ENCODE data around the gene GPSM1.
A peak's percentile ranks its signal among the peaks of the same experiment; 100 is the strongest.

GPSM1 gene

DNA sequence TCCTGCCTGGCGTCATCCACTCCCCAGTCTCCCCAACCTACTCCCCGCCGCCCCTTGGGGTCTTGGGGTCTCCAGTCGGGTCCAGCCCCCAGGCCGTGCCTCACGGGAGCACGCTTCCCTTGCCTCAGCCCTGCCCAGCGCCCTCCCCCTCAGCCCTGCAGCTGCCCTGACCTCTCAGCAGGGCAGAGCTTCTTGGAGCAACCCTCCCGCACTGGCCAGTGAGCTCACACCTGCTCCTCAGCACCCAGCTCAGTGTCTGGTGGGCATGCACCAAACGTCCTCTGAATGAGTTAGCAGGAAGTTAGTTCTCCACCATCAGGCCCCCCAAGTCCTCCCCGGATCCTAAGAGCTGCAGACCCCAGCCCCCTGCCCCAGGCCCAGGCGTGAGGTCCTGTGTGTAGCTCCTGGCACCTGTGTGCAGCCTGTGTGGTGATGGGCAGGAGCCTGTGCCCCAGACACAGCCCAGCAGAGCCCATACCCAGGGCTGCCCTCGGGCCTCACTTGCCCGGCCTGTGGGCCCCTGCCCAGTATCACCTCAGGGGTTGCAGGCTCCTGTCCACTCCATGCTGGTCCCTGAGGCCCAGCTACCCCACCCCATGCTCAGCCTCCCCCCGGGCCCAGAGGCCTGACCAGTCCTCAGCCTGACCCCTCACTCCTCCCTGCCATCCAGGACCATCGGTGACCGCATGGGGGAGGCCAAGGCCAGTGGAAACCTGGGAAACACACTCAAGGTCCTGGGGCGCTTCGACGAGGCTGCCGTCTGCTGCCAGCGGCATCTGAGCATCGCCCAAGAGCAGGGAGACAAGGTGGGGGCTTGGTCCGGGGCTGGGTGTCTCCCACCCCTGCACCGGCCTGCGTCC is 8.2 kb downstream of the GPSM1 start:
- DNase-seq, result no peak

DNA sequence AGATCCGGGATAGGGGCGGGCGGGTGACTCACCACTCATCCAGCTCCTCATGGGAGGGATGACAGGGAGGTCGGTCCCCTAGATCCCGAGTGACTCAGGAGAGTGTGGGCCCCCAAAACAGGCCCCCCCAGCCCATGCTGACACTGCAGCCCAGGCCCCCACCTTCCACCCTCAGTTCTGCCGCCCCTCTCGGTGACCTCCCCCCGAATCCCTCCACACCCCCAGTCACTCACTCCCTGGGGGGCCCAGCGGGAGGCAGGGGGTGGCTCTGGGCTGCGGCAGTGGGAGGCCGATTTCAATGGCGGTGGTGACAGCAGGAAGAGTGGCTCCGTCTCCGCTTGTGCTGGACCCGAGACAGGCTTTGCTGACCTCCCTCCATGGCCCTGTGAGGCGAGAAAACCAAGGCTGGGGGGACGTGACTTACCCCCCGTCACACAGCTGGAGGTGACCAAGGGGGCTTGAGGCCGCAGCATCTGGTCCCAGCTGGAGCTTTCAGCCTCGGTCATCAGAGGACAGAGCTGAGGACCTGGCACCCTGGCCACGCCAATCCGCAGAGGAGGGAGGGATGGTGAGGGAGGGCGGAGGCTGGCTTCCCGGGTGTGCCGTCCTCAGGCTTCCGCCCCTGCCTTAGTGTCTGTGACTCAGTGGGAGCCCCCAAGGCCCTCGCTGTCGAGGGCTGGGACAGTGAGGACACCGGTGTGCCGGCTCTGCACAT is 9.0 kb downstream of the GPSM1 start:
- DNase-seq, result no peak

DNA sequence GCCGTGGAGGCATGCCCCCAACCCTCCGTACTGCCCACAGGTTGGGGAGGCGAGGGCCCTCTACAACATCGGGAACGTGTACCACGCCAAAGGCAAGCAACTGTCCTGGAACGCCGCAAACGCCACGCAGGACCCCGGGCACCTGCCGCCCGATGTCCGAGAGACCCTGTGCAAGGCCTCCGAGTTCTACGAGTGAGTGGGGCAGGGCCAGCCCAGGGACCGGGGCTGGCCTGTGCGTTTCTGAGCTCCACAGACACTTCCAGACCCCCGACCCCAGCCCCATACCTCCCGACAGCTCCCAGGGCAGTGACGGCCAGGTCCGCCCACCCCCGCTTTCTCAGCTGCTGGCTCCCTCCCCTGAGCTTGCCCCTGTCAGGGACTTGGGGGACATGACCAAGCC is 9.5 kb downstream of the GPSM1 start:
- no peak for DNase-seq

DNA sequence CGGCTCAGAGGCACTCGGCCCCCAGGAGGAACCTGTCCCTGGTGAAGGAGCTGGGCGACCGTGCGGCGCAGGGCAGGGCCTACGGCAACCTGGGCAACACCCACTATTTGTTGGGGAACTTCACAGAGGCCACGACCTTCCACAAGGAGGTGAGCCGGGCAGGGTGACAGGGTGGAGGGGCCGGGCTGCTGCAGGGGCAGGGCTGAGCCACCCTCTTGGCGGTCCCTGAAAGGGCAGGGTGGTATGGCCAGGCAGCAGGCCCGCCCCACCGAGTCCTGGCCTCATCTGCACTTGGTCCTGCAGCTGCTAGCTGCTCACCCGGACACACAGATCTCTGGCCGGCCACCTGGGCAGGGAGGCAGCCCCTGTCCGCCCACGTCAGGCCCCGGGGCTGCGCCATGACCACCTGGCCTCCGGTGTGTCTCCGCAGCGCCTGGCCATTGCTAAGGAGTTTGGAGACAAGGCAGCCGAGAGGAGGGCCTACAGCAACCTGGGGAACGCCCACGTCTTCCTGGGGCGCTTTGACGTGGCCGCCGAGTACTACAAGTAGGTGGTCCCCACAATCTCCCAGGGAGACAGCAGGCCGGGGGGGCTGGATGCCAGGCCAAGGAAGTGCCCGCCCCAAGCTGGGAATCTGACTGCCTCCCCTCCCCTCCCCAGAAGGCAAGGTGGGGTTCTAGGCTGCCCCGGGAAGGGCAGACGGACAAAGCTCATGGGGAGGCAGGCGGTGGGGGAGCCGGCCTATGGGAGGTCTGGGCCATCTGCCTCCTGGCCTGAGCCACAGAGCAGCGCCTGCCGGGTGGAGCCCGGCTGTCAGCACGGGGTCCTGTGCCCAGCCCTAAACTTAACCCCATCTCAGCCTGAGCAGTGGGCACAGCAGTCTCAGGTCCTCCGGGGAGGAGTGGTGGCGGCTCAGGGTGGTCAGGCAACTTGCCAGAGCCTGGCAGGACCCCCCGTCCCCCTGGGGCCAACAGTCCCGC is 10.4 kb downstream of the GPSM1 start:
- no peak for DNase-seq

DNA sequence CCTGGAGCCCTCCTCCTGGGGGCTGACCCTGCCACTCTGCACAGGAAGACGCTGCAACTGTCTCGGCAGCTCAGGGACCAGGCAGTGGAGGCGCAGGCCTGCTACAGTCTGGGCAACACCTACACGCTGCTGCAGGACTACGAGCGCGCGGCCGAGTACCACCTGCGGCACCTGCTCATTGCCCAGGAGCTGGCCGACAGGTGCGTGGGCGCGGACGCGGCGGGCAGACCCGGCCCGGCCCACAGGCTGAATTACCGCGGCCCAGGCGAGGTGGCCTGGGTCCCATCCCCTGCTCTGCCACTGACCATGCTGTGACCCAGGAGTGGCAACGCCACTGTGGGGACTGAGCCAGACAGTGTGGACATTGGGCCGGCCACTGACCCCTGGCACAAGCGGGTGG is 11.2 kb downstream of the GPSM1 start:
- DNase-seq, result no peak

DNA sequence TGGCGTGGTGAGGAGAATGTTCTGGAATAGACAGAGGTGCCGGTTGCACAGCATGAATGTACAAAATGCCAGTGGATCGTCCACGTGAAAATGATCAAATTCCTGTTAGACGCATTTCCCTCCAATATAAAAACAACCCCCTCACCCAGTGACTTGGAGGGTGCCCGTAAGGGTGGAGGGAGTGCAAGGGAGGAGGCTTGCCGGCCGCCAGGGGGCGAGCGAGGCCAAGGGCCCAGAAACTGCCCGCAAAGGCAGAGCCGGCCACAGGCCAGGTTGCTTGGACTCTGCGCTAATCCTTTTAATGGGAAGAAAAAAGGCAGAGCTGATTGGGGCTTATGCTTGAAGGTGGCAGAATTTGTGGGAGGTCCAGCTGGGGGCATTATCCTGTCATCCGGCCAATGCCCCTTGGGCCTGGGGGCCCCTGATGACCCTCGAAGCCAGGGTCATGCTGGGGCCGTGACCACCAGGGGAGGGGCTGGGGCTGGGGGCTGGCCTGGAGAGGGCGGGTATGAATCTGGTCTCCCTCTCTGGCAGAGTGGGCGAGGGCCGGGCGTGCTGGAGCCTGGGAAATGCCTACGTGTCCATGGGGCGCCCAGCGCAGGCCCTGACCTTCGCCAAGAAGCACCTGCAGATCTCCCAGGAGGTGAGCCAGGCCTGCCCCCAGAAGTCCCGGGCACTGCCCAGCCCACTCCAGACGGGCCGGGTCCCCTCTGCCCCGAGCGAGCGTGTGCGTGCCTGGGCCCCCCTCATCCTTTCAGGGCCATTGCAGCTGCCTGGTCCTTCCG is 12.0 kb downstream of the GPSM1 start:
- DNase-seq, result peak; percentile 41

DNA sequence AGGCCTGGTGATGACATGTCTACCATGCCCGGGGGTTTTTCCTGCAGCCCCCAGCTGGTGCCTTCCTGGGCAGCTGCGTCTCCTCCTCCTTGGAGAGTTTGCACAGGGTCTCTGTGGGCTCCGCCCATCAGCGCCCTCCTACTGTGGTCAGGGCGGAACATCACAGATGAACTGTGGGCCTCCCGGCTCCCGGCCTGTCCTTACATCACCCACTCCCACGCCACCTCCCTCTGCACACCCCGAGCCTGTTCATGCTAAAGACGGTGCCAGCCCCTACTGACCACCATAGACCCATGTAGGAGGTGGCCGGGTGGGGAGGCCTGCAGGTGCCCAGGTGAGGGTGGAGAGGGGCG is 12.6 kb downstream of the GPSM1 start:
- DNase-seq, result no peak

DNA sequence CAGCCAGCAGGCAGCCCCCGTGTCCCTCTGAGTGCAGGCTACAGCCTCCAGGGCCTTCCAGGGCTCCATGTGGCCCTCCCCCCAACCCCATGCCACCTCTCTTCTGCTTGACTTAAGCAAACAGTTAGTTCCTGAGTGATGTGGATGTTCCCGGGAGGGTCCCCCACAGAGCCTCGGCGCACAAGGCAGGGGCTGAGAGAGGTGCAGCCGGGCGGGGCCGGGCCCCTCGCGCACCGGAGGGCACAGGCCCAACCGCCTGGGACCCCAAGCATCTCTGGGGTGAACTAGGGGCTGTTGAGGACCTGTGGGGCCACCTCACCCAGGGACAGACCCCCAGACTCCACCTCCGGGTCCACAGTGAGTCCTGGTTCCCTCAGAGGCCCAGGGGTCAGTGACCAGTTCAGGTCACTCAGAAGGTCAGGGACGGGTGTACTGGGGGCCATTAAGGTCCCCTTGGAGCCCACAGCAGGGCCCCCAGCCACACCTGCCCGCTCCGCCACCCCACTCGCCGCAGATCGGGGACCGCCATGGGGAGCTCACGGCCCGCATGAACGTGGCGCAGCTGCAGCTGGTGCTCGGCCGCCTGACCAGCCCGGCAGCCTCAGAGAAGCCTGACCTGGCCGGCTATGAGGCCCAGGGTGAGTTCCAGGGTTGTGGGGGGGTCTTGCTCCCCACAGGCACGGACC is 13.2 kb downstream of the GPSM1 start:
- DNase-seq, result no peak

DNA sequence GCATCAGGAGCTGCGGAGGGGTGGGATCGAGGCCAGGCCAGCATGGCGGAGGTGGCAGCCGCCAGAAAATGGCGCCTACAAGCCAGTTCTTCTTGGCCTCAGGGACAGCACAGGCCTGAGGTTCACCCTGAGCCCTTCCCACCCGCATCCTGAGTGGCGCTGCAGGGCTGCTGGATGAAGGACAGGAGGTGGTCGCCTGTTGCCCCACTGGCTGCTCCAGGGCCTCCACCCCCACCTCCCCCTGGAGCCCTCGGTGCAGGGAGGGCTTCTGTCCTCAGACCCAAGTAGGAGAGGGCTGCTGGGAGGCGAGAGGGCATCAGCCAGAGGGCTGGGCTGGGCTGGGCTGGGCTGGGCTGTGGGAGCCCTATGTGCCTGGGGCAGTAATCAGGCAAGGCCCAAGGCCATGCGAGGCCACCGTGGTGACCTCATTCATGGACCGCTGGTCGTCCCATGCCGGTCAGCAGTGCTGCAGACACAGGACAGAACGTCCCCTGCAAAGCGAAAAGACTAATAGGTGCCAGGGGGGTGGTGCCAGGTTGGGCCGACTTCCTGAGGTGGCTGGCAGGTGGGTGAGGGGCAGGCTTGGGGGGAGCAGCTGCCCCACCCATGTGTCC is 13.8 kb downstream of the GPSM1 start:
- no peak for DNase-seq

DNA sequence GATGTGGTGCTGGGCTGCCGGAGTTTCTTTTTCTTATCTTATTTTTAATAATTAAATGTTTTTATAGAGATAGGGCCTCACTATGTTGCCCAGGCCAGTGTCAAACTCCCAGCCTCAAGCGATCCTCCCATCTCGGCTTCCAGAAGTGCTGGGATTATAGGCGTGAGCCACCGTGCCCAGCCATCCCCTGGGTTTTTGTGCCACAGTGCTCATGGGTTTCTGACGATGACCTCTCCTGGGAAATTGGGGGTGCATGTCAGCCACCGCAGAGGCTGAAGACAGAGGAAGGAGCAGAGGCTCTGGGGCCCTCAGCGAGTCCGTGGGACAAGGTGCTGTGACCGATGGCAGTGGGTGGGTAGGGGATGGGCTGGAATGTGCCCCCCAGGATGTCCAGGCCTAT is 14.4 kb downstream of the GPSM1 start:
- no peak for DNase-seq

DNA sequence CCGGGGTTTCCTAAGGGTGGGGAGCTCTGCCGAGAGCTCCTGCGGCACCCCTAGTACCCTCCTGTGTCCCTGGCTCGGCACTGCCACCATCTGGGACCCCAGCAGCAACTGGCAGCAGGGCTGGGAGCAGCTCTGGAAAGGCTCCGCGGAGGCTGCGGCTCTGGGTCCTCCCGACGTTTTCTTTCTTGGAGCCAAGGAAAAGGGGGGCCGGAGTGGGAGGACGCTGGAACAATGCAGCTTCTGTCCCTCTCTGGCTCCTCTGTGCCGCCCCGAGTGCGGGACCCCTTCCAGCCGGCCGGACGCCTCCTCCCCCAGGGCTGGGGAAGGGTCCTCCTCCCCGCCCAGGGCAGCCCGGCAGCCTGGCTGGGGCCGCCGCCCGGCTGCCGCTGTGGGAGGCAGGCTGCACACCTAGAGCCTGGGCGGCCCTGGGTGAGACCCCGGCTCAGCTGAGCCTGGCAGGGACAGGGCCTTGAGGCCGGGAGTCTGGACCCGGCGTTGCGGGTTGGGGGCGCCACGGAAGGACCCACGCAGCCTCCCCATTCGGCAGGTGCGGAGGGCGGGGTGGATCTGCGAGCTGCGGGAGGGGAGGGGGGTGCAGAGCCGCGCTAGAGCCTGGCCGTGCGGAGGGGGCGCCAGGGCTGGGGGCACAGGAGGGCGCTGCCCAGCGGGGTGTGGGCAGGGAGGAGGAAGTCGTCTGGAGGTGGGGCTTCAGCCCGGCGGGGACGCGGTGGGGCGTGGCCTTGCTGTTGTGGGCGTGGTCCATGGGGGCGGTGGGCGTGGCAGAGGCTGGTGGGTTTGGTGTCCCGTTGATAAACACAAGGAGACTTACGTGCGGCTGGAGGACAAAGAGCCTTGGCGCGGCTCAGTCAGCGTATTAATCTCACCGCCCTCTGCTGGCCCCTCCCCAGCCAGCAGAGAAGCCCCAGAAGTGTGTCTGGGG is 15.1 kb downstream of the GPSM1 start:
- DNase-seq, result peak; percentile 73

DNA sequence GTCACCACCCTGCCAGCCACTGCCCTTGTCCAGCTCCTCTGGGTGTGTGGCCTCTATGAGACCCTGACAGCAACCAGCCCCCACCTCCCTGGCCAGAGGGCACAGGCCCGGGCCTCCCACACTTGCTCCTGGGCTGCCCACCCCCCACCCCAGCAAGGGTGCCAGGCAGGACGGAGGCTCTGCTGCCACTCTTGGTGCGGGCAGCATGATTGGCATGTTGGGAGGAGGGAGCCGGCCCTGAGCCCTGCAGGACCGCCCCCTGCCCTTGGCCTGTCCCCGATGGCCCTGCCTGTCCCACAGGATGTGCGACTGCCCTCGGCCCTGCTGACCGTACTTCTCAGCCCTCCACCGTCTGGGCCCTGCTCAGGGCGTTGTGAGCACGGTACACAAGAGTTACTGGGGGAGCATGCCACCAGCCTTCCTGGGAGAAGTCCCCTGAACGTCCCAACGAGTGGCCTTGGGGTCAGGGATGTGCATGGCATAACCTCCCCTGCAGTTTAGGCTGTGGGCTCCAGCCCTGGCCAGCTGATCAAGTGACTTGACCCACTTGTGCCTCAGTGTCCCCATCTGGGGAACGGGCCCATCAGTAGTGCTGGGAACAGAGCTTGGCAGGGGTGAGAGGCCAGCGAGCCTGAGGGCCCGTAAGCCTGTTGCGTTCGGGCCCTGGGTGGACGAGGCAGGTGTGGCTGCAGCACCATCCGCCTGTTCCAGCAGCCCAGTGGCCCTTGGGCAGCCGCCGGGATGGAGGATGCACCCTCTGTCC is 16.0 kb downstream of the GPSM1 start:
- DNase-seq, result no peak

DNA sequence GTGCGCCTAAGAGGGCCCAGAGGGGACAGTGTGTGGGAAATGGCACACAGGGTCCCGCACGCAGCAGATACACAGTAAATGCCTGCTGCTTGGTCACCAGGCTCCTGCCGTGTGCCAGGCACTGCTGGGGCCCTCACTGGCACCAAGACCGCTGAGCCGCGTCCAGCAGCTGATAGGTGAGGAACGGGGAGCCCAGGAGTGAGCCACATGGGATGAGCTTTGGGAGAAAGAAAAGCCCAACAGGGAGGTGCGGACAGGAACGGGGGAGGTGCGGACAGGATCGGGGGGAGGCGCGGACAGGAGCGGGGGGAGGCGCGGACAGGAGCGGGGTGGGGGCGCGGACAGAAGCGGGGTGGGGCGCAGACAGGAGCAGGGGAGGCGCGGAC is 16.5 kb downstream of the GPSM1 start:
- no peak for DNase-seq

DNA sequence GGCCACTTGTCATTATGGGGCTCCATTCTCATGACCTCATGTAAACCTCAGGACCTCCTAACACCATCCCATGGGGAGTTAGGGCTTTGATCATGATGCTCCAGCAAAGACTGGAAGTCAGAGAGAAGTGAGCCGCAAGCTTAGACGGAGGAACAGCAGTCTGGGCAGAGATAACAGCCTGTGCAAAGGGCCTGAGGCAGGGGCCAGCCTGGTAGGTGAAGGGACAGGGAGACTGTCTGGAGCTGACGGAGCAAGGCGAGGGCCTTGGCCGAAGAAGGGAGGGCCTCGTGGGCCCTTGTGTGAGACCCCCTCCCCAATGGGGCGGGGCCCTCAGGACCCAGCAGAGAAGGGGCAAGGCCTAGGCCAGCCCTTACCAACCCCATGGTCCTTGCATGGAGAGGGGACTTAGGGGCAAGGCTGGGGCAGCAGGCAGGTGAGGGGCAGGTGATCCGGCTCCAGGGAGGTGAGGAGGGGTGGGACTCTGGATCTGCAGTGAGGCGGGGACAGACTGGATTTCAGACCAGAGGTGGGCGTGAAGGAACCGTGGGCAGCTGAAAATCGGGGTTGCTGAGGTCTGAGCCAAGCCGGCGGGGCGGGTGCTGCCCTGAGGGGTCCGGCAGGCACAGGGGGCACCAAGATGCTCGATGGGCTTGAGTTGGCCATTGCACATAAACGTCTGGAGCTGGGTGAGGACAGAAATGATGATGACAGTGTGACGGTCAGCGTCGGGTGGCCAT is 17.4 kb downstream of the GPSM1 start:
- DNase-seq, result no peak

DNA sequence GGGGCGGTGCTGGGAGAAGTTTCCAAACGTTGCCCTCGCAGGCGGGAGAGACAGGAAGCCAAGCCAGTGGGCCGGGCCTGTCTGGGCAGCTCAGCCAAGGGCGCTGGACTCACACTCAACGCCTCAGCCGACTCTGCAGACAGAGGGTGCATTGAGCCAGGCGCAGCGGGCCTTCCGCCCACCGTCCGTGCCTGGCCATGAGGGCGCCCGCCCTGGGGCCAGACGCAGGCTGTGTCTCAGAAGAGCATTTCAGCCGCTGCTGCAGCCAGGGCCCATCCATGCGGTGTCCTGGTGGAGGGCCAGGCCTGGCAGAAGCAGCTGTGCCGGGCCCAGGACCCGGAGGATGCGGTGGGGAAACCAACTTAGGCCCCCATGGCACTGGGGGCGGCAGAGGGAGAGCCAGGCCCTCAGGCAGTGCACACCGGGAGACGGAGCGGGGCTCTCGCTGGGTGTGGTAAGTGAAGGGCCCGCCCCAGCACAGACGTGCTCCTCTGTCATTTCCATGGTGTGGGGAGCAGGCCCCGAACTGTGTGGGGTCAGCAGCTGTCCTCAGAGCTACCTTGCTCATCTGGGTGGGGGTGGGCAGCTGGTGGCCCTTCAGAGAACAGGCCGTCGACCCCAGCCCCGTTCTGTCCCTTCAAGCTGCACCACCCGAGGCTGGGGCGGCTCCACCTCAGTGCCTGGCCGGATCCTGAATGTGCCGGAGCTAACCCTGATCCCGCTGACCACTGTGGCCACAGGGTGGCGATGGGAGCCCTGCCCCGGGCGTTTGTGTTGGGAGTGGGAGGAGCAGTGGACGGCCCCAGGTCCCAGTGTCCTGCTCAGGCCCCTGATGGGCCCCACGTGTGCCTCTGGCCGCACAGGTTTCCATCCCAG is 18.2 kb downstream of the GPSM1 start:
- no peak for DNase-seq

DNA sequence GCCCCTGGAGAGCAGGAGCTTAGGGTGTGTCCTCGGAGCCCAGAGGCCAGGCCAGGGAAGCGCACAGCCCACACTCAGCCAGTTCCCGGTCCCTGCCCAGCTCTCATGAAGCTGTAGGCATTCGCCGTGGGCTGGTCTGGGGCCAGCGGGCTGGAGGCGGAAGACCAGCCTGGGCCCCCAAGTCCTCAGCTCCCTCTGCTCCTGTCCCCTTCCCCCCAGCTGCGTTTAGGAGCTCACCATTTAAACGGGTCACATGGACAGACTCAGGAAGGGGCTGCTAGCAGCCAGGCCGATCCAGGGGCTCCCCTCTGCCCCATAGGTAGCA is 18.8 kb downstream of the GPSM1 start:
- DNase-seq, result no peak

DNA sequence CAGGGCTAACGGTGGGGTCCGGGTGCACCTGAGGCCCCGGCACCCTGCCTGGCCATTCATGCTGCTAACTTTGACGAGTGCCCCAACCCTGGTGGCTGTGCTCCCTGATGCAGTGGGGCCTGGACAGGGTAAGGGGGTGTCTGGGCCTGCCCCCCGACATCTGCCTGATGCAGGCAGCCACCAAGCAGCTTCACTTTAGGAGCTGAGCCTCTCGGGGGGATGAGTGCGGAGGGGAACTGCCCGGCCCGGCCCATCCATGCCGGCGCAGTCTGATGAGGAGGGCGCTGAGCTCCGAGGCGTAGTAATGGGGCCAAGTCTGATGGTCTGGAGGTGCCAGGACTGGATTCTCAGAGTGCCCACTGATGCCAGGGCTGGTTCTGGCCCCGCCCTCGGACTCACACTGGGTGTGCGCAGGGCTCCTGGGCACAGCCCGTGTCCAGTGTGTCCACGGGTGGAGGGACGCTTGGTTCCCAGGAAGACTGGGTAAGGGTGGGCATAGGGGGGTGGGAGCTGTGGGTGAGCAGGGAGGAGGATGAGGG is 19.7 kb downstream of the GPSM1 start:
- no peak for DNase-seq
